Astrocyte (in vitro differentiated cells and primary cell): Measurements from ENCODE around the gene KCNJ16. TPM values are rescaled to one million over a fixed set of nuclear protein-coding genes. Genes with fewer than 3 reads are reported as not detected.
A peak's percentile ranks its signal among the peaks of the same experiment; 100 is the strongest.

ENCODE experiments used
- DNase-seq: peaks from one replicate; pipeline ENCODE4 v3.0.0-alpha.2; 2010; ENCODE audit warnings: low read depth
- FAIRE-seq: peaks from 2 replicates; lab custom pipeline; 2011; peaks lifted over from hg19 to GRCh38; lab: Jason Lieb, UNC
- H2AFZ ChIP-seq: 2 replicates; pipeline ENCODE4 v1.6.0; 2012; ENCODE audit warnings: low read depth, low read length, inconsistent platforms
- H3K27ac ChIP-seq: 2 replicates; pipeline ENCODE4 v1.5.1; 2011; ENCODE audit warnings: low read depth, low read length, inconsistent platforms
- H3K27me3 ChIP-seq: 2 replicates; pipeline ENCODE4 v1.6.0; 2011; ENCODE audit warnings: low read length, inconsistent platforms; ENCODE audit not compliant: insufficient read depth
- H3K36me3 ChIP-seq: 2 replicates; pipeline ENCODE4 v1.5.1; 2011; ENCODE audit warnings: low read length, inconsistent platforms; ENCODE audit not compliant: insufficient read depth
- H3K4me1 ChIP-seq: 2 replicates; pipeline ENCODE4 v1.5.1; 2011; ENCODE audit warnings: low read length, inconsistent platforms; ENCODE audit not compliant: insufficient read depth
- H3K4me2 ChIP-seq: 2 replicates; pipeline ENCODE4 v1.6.0; 2012; ENCODE audit warnings: low read length, inconsistent platforms
- H3K4me3 ChIP-seq: 2 replicates; pipeline ENCODE4 v1.5.1; 2011; ENCODE audit warnings: low read depth, mild to moderate bottlenecking, low read length, inconsistent platforms; ENCODE audit not compliant: insufficient read depth
- H3K79me2 ChIP-seq: 2 replicates; pipeline ENCODE4 v1.6.0; 2012; ENCODE audit warnings: mild to moderate bottlenecking, low read length, inconsistent platforms; ENCODE audit not compliant: insufficient read depth
- H3K9ac ChIP-seq: 2 replicates; pipeline ENCODE4 v1.6.0; 2012; ENCODE audit warnings: mild to moderate bottlenecking, low read length, inconsistent platforms
- H3K9me3 ChIP-seq: 2 replicates; pipeline ENCODE4 v1.5.1; 2012; ENCODE audit warnings: low read depth, mild to moderate bottlenecking, low read length, inconsistent platforms; ENCODE audit not compliant: insufficient read depth
- H4K20me1 ChIP-seq: 2 replicates; pipeline ENCODE4 v1.6.0; 2012; ENCODE audit warnings: low read length, inconsistent platforms; ENCODE audit not compliant: insufficient read depth
- H3K27ac Mint-ChIP-seq: one replicate; pipeline ENCODE4 v1.8.0; 2021; ENCODE audit warnings: mild to moderate bottlenecking, mixed read lengths; ENCODE audit not compliant: unreplicated experiment
- H3K27me3 Mint-ChIP-seq: one replicate; pipeline ENCODE4 v1.8.0; 2021; ENCODE audit warnings: low read depth, mixed read lengths; ENCODE audit not compliant: unreplicated experiment
- H3K36me3 Mint-ChIP-seq: one replicate; pipeline ENCODE4 v1.8.0; 2021; ENCODE audit warnings: low read depth, mixed read lengths; ENCODE audit not compliant: unreplicated experiment
- H3K4me1 Mint-ChIP-seq: one replicate; pipeline ENCODE4 v1.8.0; 2021; ENCODE audit warnings: low read depth, mixed read lengths; ENCODE audit not compliant: unreplicated experiment
- H3K4me3 Mint-ChIP-seq: one replicate; pipeline ENCODE4 v1.8.0; 2021; ENCODE audit warnings: mild to moderate bottlenecking, moderate library complexity, mixed read lengths; ENCODE audit not compliant: unreplicated experiment
- H3K9me3 Mint-ChIP-seq: one replicate; pipeline ENCODE4 v1.8.0; 2021; ENCODE audit warnings: mild to moderate bottlenecking, mixed read lengths; ENCODE audit not compliant: unreplicated experiment
- EZH2 ChIP-seq: IDR thresholded peaks from 2 replicates; pipeline ENCODE4 v1.6.1; 2012; ENCODE audit warnings: mild to moderate bottlenecking, low read length, inconsistent platforms; ENCODE audit not compliant: insufficient read depth
- total RNA-seq: library from RNA; stranded (reverse); gene quantifications from 2 replicates; pipeline ENCODE4 v1.2.1, GENCODE V29; 2021
- TF ChIP-seq, protein P1 (sequence below): IDR thresholded peaks from 2 replicates; pipeline ENCODE4 v1.5.1; 2011; ENCODE audit warnings: low read depth, mild to moderate bottlenecking, inconsistent platforms, low read length, moderate library complexity; ENCODE audit not compliant: insufficient read depth

Gene KCNJ16
- total RNA-seq, 1 donor from 2014 or later = 0.73 TPM

DNA sequence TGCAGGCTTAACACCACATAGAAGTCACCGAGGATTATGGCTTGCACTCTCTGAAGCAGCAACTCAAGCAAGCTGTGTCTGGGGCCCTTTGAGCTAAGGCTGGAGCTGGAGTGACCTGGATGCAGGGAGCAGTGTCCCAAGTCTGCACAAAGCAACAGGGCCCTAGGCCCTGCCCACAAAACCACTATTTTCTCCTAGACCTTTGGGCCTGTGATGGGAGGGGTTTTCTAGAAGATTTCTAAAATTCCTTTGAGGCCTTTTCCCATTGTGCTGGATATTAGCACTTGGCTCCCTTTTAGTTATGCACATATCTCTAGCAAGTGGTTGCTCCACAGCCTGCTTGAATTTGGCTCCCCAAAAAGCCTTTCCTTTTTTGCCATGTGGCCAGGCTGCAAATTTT, 44.5 kb downstream of the KCNJ16 start:
- no peaks in the 10 kb centered on the region for H3K4me1 ChIP-seq
- no peak overlapping the region for H2AFZ ChIP-seq
- DNase-seq = no peak
- H3K4me3 ChIP-seq = no peak overlapping the region
- H3K9me3 ChIP-seq = no peaks in the 10 kb centered on the region
- H3K9ac ChIP-seq = no peak overlapping the region
- H4K20me1 ChIP-seq = no peaks in the 10 kb centered on the region
- H3K4me2 ChIP-seq = no peak overlapping the region
- FAIRE-seq = no peak
- no peak overlapping the region for H3K27ac Mint-ChIP-seq
- peaks cover 4% of the 10 kb centered on the region for H3K4me1 Mint-ChIP-seq
- H3K36me3 Mint-ChIP-seq = no peaks in the 10 kb centered on the region
- H3K27me3 ChIP-seq = no peaks in the 10 kb centered on the region
- H3K36me3 ChIP-seq = no peaks in the 10 kb centered on the region
- no peak for TF ChIP-seq EZH2
- TF ChIP-seq, protein P1, sequence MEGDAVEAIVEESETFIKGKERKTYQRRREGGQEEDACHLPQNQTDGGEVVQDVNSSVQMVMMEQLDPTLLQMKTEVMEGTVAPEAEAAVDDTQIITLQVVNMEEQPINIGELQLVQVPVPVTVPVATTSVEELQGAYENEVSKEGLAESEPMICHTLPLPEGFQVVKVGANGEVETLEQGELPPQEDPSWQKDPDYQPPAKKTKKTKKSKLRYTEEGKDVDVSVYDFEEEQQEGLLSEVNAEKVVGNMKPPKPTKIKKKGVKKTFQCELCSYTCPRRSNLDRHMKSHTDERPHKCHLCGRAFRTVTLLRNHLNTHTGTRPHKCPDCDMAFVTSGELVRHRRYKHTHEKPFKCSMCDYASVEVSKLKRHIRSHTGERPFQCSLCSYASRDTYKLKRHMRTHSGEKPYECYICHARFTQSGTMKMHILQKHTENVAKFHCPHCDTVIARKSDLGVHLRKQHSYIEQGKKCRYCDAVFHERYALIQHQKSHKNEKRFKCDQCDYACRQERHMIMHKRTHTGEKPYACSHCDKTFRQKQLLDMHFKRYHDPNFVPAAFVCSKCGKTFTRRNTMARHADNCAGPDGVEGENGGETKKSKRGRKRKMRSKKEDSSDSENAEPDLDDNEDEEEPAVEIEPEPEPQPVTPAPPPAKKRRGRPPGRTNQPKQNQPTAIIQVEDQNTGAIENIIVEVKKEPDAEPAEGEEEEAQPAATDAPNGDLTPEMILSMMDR = no peak
- H3K9me3 Mint-ChIP-seq = no peaks in the 10 kb centered on the region
- no peaks in the 10 kb centered on the region for H3K27me3 Mint-ChIP-seq
- H3K4me3 Mint-ChIP-seq = no peak overlapping the region
- H3K79me2 ChIP-seq = no peaks in the 10 kb centered on the region
- no peak overlapping the region for H3K27ac ChIP-seq

DNA sequence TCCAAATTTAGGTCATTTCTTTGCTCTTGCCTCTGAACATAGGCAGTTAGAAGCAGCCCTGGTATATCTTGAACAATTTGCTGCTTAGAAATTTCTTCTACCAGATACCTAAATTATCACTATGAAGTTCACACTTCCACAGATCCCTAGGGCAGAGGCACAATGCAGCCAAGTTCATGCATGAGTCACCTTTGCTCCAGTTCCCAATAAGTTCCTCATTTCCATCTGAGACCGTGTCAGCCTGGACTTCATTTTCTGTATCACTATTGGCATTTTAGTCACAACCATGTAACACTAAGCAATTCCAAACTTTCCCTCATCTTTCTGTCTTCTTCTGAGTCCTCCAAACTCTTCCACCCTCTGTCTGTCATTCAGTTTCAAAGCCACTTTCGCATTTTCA, 45.0 kb downstream of the KCNJ16 start:
- no peaks in the 10 kb centered on the region for H3K4me1 ChIP-seq
- Mint-ChIP-seq H3K27me3 (no peaks in the 10 kb centered on the region), H3K36me3 (no peaks in the 10 kb centered on the region), H3K9me3 (no peaks in the 10 kb centered on the region), H3K27ac (no peak overlapping the region), H3K4me3 (no peak overlapping the region), H3K4me1 (peaks cover 4% of the 10 kb centered on the region)
- H3K4me3 ChIP-seq = no peak overlapping the region
- H3K9ac ChIP-seq = no peak overlapping the region
- no peaks in the 10 kb centered on the region for H3K27me3 ChIP-seq
- no peaks in the 10 kb centered on the region for H4K20me1 ChIP-seq
- H3K27ac ChIP-seq = no peak overlapping the region
- H3K4me2 ChIP-seq = no peak overlapping the region
- no peaks in the 10 kb centered on the region for H3K79me2 ChIP-seq
- H2AFZ ChIP-seq = no peak overlapping the region
- no peaks in the 10 kb centered on the region for H3K9me3 ChIP-seq
- TF ChIP-seq, protein P1 = no peak
- no peak for TF ChIP-seq EZH2
- no peaks in the 10 kb centered on the region for H3K36me3 ChIP-seq
- DNase-seq (peak; percentile 13), FAIRE-seq (no peak)

DNA sequence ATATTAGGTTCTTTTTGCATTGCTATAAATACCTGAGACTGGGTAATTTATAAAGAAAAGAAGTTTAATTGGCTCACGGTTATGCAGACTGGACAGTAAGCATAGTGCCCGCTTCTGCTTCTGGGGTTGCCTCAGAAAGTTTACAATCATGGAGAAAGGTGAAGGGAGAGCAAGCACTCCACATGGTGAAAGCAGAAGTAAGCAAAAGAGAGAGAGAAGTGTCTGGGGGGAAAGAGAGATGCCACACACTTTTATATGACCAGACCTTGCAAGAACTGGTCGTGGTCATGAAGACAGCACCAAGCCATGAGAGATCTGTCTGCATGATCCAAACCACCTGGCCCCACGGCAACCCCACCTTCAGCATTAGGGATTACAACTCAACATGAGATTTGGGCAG, 45.4 kb downstream of the KCNJ16 start:
- no peak for TF ChIP-seq EZH2
- TF ChIP-seq, protein P1 = no peak
- no peak overlapping the region for H3K27ac ChIP-seq
- H3K27me3 ChIP-seq = no peaks in the 10 kb centered on the region
- no peak overlapping the region for H3K4me3 ChIP-seq
- no peaks in the 10 kb centered on the region for H4K20me1 ChIP-seq
- H3K36me3 Mint-ChIP-seq = no peaks in the 10 kb centered on the region
- DNase-seq (no peak), FAIRE-seq (no peak)
- H3K4me1 ChIP-seq = no peaks in the 10 kb centered on the region
- no peaks in the 10 kb centered on the region for H3K9me3 ChIP-seq
- no peak overlapping the region for H3K27ac Mint-ChIP-seq
- no peak overlapping the region for H3K9ac ChIP-seq
- no peak overlapping the region for H3K4me3 Mint-ChIP-seq
- H3K4me2 ChIP-seq = no peak overlapping the region
- H3K9me3 Mint-ChIP-seq = no peaks in the 10 kb centered on the region
- H3K79me2 ChIP-seq = no peaks in the 10 kb centered on the region
- no peaks in the 10 kb centered on the region for H3K36me3 ChIP-seq
- H3K27me3 Mint-ChIP-seq = no peaks in the 10 kb centered on the region
- H3K4me1 Mint-ChIP-seq = peaks cover 4% of the 10 kb centered on the region
- no peak overlapping the region for H2AFZ ChIP-seq
